ENCODE results near the gene MIF.
"Not testable (repeated sequence)": the region's sequence is repeated elsewhere in the genome, so short reads cannot be mapped to it uniquely, and the experiment has no call there.

Gene MIF

DNA sequence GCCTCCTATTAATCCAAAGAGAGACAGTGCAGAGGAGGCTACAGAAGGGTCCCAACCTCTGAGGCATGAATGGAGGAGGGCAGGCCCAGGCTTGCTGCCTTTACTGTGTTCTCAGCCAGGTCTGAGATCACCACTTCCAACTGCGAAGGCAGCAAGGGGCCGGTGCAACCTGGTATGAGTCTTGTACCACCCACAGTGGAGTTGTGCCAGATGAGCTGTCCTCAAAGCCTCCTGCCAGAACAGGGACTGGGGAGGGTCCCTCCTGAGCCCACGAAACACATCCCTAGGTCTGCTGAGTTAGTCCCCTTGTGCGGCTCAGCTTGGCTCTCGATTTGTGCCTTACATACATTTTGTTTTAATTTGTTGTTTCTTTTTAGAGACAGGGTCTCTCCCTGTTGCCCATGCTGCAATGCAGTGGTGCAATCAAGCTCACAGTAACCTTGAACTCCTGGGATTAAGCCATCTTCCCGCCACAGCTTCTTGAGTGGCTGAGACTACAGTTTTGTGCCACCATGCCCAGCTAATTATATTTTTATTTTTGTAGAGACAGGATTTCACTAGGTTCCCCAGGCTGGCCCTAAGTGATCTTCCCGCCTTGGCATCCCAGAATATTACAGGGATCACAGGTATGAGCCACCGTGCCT lies 9.3 kb downstream of the MIF start:
- DNase-seq (ENCODE audit: low spot score): no peak

DNA sequence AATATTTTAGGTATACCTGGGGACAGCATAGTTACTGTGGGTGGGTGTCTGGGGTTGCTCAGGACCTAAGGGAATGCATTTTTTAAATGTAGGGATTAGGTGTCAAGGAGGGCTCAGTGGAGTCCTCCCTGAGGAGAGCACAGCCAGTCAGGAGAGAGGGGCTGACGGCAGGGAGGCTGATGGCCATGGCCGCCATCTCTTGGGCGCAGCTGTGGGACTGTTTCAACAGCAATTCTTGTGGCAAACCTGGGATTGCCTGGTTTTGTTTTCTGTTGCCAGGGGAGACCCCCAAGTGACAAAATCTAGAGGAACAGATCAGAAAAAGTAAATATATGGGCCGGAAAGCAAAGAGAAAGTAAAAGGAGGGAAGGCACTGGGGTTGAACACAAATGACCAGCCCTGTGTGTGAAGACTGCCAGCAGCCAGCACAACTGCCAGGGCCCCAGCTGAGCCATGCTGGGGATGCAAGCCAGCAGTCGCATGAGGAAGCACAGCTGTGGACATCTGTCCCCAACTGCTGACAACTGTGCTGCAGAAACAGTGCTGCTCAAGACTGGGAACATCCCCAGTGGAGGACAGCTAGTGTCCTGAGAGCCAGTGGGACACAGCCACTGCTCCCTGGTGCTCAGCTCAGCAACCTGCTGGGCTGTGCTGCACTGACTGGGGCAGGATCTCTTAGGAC lies 10.5 kb downstream of the MIF start:
- no peak for DNase-seq (ENCODE audit: low spot score)

DNA sequence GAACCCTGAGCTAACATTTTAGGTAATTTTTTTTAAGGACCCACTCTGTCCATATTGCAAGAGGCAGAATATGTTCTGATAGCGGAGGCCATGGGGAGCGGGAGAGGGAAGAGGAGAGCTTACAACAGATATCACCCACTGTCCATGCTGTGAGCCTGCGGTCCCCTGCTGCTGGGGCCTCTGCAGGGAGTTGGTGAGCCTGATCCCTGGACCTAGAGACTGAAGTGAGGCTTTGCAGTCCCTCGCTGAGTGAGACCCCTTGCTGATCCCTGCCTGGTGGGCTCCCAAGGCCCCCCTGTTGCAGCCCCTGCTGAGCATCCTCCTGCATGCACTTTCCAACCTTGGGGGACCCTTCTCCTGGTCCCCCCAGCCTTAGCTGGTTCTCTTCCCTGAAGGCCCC lies 12.5 kb downstream of the MIF start:
- no peak for DNase-seq (ENCODE audit: low spot score)

DNA sequence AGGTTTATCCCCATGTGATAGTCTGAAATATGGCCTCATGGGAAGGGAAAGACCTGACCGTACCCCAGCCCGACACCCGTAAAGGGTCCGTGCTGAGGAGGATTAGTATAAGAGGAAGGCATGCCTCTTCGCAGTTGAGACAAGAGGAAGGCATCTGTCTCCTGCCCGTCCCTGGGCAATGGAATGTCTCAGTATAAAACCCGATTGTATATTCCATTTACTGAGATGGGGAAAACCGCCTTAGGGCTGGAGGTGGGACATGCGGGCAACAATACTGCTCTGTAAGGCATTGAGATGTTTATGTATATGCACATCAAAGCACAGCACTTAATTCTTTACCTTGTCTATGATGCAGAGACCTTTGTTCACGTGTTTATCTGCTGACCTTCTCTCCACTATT lies 13.2 kb downstream of the MIF start:
- not testable (repeated sequence) for DNase-seq (ENCODE audit: low spot score)

DNA sequence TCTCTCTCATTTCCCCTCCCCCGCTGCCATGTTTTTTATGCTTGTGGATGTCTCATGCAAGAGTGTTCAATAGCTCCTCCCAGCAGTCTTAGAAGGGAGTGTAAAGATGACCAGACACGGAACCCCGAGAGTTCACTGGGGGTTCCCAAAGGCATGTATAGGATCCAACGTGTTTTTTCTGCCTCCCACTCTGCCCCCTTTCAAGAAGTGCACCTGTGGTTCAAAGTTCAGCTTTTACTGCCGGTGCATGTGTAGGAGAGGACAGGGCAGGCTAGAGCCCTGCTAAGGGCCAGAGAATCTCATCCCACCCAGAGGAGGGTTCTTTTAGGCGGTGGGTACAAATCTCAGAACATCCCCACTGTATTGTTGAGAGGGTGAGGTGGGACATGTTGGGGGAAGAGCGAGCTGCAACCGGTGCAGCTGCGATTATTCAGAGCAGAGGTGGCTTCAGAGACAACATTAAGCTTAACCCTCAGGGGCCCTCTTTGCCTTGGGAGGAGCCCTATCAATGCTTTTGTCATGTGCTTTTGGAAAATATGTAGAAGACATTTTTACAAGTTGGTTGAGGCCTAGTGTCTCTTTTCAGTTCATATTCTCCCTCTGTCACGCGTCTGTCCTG lies 14.5 kb downstream of the MIF start:
- no peak for DNase-seq (ENCODE audit: low spot score)

DNA sequence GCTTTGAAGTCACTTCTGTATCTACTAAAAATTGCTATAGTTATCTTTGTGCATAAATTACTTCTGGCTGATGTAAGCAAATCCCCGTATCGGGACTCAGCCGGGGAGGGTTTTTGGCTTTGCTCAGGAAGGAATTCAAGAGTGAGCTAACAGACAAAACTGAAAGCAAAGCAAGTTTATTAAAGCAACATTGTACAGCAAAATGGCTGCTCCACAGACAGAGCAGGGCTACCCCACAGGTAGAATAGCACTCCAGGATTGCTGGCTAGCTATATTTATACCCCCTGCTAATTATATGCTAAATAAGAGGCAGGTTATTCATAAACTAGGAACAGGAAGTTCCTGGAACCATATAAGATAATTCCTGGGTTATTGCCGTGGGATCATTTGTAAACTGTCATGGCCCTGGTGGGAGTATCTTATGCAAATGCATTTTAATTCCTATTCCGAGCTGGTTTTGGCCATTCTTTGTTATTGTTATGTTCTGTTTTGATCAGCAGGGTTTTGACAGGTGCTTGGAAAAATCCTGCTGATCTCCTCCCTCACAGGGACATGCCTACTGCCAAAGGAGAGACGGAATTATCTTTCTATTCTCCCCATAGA lies 15.2 kb downstream of the MIF start:
- no peak for DNase-seq (ENCODE audit: low spot score)

DNA sequence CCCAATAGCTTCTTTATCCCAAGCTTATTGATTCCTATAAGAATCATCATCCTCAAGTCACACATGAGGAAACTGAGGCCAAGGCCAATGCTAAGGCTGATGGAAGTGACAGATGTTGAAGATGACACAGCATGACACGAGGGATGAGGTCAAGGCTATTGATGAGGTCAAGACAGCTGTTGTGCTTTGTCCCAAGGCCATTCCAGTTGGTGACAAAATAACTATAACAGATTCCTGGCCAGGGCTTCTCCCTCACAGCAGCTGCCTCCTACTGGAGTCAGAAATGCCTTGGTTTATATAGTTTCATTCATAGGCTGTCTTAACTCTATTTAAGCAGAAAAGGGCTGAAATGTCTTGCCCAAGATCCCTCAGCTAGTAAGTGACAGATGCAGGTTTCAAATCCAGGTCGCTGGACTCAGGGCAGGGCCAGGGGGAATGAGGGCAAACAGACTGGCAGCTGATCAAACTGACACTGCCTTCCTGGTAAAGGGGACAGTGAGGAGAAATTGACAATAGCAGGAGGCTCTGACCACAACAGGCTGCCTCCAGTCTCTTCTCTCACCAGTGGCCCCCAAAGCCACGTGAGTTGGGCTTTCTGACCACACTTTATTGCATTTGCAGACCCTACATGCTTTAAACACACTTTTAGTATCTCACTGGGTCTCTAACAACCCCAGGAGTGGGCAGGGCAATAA lies 16.5 kb downstream of the MIF start:
- DNase-seq (ENCODE audit: low spot score): no peak

DNA sequence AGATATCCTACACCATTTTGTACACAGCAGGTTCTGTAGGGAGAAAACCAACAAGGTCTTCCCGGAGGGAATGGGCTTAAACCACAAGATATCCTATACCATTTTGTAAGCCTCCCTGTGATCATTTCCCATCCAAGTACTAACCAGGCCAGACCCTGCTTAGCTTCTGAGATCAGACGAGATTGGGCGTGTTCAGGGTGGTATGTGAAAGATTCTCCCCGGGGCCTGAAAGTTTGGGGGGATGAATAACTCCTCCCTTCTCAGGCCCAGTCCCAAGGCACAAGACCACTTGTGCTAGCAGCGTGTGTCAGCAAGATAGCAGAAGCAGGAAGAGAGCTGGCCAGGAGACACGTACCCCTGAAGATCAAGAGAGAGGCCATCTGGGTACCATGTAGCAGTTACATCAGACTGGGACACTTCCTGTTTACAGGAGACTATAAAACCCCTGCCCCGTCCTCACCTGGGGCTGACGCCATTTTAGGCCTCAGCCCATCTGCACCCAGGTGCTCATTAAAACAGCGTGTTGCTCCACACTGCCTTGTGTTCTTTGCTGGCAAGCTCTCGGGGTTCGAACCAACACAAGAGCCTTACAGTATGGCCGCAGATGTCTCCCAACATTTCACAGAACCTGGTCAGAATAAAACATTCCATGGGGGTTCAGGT lies 17.3 kb downstream of the MIF start:
- DNase-seq (ENCODE audit: low spot score): no peak

DNA sequence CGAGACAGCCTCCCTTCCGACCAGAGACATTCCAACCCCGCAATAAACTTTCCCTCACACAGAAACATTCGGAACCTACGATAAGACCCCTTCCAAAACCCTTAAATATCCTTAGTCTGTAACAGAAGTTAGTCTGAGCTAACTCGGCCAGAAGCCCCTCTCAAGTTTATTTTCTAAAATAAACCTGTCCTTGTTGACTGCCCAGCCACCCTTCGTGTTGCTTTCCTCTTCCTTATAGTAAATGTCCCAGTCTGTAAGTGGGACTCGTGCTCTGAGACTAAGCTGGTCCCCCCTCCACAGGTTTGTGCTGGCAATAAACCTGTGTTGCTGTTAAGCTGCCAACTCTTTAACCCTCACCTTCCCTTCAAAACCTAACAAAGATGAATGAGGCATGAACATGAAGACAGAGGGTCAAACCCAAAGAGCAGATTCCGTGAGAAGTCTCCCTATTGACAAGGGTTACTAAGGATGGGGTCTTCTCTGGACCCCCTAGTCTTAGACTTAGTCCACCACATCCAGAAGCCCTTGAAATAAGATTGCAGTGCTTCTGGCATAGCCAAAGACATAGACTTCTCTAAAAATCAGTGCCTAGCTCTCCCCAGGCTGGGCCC lies 18.2 kb downstream of the MIF start:
- no peak for DNase-seq (ENCODE audit: low spot score)

DNA sequence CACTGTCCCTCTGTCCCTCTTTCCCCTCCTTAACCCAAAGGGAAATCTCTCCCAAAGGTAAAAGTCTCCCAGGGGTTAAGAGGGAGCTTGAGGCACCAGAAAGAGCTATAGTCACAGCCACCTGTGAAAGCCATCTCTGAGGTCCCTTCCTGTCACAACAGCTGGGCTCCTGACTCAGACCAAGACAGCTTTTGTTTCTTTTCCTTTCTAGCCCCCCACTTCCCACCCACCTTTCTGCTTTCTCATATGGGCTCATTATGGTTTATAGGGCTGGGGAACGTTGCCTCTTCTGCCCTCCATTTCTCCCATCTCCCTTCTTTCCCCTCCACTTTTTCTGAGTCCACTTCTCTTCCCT lies 19.1 kb downstream of the MIF start:
- no peak for DNase-seq (ENCODE audit: low spot score)

DNA sequence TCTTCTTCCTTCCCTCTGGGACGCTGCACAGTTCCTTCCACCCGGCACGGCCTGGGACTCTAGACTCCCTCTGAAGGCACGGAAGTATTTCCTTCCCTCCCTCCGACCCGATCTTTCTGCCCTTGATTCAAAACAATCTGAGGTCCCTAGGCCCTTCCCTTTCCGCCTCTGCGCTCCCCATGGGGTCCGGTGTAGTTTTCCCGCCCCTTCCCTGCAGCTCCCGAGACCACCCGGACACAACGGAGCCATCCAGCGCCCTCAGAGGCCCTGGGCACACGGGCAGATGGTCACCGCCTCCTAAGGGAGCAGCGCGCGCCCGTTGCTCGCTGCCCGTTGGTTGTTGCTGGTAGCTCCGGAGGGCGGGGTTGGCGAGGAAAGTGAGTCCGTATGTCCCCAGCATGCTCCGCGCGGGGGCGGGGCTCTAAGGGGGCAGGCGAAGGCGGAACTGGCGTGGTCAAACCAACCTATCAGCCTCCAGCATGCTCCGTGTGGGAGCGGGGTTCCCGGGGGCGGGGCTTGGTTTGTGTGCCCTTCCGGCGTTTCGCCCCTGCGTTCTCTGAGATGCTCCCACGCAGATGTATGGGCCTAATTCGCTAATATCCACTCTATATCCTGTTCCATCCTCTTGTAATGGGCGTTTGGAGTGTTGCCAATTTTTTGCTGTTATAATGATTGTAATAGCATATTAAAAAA lies 19.6 kb downstream of the MIF start:
- DNase-seq (ENCODE audit: low spot score): peak; percentile 99

DNA sequence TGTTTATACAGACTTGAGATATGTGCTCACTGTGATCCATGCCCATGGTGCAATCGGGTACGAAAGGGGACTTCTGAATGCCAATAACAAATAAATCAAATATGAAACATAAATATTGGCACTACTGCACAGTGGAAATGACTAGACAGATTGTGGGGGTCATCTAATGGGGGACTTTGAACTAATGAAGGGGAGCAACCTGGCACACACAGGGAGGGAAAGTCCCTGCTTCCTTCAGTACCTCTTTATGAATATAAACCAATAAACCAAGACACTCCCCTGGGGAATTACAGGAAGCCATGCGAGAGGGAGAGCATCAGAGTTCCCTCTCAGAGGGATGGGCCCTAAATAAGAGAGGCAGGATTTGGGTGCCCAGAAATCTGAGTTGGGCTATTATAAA lies 21.1 kb downstream of the MIF start:
- DNase-seq (ENCODE audit: low spot score): no peak

DNA sequence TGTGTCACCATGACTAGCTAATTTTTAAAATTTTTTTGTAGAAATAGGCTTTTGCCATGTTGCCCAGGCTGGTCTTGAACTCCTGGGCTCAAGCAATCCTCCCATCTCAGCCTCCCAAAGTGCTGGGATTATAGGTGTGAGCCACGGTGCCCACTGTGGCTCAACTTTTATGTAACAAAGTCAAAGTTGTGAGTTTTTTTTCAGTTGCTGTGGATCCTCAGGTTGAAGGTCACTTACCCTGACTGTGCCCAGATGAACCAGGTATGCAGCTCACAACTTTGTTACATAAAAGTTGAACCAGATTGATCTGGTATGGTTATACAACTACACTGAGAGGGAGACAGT lies 26.1 kb downstream of the MIF start:
- DNase-seq (ENCODE audit: low spot score): not testable (repeated sequence)

DNA sequence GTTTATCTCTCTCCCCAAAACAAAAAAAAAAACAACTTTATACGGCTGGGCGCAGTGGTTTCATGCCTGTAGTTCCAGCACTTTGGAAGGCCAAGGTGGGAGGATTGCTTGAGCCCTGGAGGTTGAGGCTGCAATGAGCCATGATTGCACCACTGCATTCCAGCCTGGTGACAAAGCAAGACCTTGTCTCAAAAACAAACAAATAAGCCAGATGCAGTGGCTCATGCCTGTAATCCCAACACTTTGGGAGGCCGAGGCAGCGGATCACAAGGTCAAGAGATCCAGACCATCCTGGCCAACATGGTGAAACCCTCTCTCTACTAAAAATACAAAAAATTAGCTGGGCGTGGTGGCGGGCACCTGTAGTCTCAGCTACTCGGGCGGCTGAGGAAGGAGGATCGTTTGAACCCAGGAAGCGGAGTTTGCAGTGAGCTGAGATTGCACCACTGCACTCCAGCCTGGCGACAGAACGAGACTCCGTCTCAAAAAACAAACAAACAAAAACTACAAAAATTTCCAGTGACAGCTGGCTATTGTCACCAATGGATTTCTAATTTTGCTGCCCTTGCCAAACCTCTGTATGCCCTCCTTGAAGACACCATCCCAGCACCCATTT lies 27.5 kb downstream of the MIF start:
- not testable (repeated sequence) for DNase-seq (ENCODE audit: low spot score)

DNA sequence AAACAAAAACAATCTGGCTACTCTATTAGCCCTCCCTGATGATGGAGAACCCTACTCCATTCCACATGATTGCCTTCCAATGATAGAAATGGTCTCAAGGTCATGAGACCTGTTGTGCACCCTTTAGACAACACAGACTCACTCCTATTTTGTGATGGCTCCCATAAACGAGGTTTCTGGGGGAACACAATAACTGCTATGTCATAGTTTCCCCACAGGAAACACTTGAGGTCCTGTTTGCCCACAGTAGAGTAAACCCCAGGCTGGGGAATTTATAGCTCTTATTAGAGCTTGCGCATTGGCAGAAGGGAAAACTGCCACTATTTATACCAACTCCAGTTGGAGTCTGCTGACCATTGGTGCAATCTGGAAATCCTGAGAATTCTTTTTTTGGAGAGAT lies 28.7 kb downstream of the MIF start:
- DNase-seq (ENCODE audit: low spot score): no peak

DNA sequence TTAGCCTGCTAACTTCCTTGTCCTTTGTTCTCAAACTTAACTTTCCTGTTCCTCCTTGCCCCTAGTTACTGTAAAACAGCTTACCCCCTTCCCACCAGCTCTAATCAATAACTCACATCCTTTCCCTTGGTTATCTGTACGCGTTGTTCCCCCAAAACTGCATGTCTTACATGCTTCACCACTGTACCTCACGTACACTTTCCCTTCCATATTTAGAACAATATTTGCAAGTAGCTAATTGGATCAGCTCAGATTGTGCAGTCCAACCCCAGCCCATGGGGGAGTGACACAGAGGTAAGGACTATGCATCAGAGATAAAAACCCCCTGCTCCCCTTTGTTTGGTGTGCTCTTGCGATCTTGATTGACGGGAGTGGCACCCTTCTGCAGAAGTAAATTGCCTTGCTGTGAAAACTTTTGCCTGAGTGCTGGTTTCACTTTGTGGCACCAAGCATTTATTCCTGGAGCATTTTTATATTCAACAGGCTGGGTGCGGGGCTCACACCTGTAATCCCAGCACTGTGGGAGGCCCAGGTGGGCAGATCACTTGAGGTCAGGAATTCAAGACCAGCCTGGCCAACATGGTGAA lies 30.9 kb downstream of the MIF start:
- no peak for DNase-seq (ENCODE audit: low spot score)

DNA sequence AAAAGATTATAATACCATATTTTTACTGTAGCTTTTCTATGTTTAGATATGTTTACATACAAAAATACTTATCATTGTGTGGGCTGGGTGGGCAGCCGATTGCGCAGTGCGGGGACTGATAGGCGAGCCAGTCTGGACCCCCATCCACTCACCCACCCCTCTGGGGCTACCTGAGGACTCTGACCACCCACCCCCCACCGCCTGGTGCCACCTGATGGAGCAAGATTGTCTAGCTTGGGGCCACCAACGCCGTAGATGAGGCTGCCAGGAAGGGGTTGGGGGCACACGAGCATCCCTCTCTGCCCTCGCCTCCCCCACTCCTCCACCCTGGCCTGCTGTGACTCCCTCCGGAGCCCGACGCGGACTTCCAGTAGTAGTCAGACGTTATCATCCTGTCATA lies 32.4 kb downstream of the MIF start:
- DNase-seq (ENCODE audit: low spot score): no peak

DNA sequence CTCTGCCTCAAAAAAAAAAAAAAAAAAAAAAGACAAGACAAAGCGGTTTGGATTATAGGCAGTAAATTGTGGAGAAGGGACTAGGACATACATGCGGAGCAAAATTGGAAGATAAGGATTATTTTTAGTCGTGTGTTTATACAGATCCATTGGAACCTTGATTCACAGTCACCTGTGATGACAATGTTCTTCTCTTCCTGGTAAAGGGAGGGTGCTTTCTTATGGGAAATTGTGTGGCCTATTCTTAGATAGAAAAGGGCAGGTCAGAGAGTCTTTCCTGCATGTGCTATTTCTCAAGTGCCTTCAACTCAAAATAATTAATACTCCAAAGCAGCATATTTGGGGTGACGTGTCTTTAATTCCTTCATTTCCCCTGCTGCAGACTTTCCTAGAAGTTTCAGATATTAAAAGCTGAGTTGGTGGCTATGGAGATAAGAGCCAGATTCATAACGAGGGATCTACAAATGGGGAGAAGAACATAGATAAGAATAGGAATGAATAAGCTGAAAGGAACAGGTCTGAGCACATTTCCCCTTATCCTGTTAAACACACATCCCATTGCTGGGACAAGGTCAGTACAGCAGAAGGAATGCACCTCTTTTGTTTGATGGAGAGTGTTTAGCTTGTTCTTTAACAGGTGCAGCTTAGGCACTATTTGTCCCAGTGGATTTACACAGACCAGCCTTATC lies 44.3 kb downstream of the MIF start:
- DNase-seq (ENCODE audit: low spot score): no peak

DNA sequence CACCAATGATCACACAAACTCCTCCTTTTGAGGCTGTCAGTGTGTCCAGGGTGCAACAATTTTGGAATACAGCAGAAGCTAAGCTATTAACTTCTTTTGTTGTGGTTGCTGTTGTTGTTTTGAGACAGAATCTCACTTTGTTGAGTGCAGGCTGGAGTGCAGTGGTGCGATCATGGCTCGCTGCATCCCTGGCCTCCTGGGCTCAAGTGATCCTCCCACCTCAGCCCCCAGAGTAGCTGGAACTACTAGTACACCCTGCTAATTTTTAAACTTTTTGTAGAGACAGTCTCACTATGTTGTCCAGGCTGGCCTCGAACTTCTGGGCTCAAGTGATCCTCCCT lies 44.8 kb downstream of the MIF start:
- DNase-seq (ENCODE audit: low spot score): no peak

DNA sequence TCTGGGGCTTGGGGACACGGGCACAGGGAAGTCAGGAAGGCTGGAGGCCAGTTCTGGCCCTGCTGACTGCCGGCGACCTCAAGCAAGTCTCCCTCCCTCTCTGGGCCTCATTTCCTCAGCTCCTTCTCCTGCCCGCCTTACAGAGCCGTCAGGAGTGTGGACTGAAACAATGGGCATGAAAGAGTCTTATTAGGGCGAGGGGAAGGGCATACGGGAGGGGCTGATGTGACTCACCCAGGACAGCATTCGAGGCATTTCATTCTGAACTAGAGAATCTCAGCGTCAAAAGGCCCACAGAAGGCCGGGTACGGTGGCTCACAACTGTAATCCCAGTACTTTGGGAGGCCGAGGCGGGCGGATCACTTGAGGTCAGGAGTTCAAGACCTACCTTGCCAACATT lies 46.0 kb downstream of the MIF start:
- DNase-seq (ENCODE audit: low spot score): not testable (repeated sequence)
